Endothelial cell of umbilical vein (primary cell): ENCODE measurements around the gene C3orf33. TPM values are rescaled to one million over a fixed set of nuclear protein-coding genes. Genes with fewer than 3 reads are reported as not detected.

Experiments used
- BruUV-seq: library from RNA; stranded (reverse); fragments of 400-500 nt; replicated peaks from 2 replicates; lab custom pipeline; 2021; lab: Mats Ljungman, UMichigan
- CTCF ChIA-PET: fragments of 300-600, 350-600 bp; sonication (Branson Sonifier 250); formaldehyde crosslinking; loops from one replicate; lab custom pipeline; 2021; ENCODE audit warnings: antibody characterized with exemption, inconsistent platforms; lab: Charles Lee
- POLR2A ChIA-PET: fragments of 300-600, 350-600 bp; sonication (Branson Sonifier 250); formaldehyde crosslinking; loops from one replicate; lab custom pipeline; 2021; ENCODE audit warnings: antibody characterized with exemption, inconsistent platforms; lab: Charles Lee
- DNase-seq: peaks from one replicate; pipeline ENCODE4 v3.0.0-alpha.2; 2011; ENCODE audit warnings: low read depth, low spot score
- FAIRE-seq: peaks from 2 replicates; lab custom pipeline; 2011; peaks lifted over from hg19 to GRCh38; lab: Jason Lieb, UNC
- H2AFZ ChIP-seq: 2 replicates; pipeline ENCODE4 v1.6.0; 2012; ENCODE audit warnings: low read depth, low read length, control low read depth, inconsistent platforms
- H3K27ac ChIP-seq: 2 replicates; pipeline ENCODE4 v1.5.1; 2011; ENCODE audit warnings: low read depth, mild to moderate bottlenecking, control low read depth, low read length, moderate library complexity; ENCODE audit not compliant: insufficient read depth
- H3K27me3 ChIP-seq, 2 experiments: 2 replicates each; pipeline versions ENCODE4 v1.6.0 to v1.6.1; 2011; ENCODE audit warnings: low read length in 2 of 2, mixed read lengths in 1 of 2; ENCODE audit not compliant: control insufficient read depth in 2 of 2, insufficient read depth in 2 of 2
- H3K36me3 ChIP-seq, 2 experiments: 2 replicates in 1 of 2; 3 replicates in 1 of 2; pipeline ENCODE4 v1.5.1; 2011; ENCODE audit warnings: low read length in 2 of 2, mild to moderate bottlenecking in 1 of 2, moderate library complexity in 1 of 2; ENCODE audit not compliant: control insufficient read depth in 2 of 2, insufficient read depth in 2 of 2; ENCODE audit errors: extremely low read depth in 1 of 2
- H3K4me1 ChIP-seq: 3 replicates; pipeline ENCODE4 v1.5.1; 2011; ENCODE audit warnings: mild to moderate bottlenecking, low read length; ENCODE audit not compliant: control insufficient read depth, insufficient read depth; ENCODE audit errors: extremely low read depth
- H3K4me2 ChIP-seq: 2 replicates; pipeline ENCODE4 v1.6.1; 2011; ENCODE audit warnings: low read length, control low read depth, mixed read lengths; ENCODE audit not compliant: insufficient read depth
- H3K4me3 ChIP-seq, 3 experiments: fragments of 200-600 bp in 1 of 3; sonication (generic), shearing (Covaris generic) in 1 of 3; replicated peaks in 1 of 3; 2 replicates each; pipeline ENCODE4 v1.5.1; 2011 to 2016; ENCODE audit warnings: control low read depth in 3 of 3, low read length in 3 of 3, mild to moderate bottlenecking in 2 of 3, inconsistent platforms in 1 of 3, low read depth in 1 of 3, moderate library complexity in 1 of 3; ENCODE audit not compliant: insufficient read depth in 1 of 3
- H3K79me2 ChIP-seq: 2 replicates; pipeline ENCODE4 v1.6.0; 2012; ENCODE audit warnings: low read length, inconsistent platforms; ENCODE audit not compliant: control insufficient read depth, insufficient read depth
- H3K9ac ChIP-seq: replicated peaks from 2 replicates; pipeline ENCODE3; 2011; ENCODE audit warnings: low read length, control low read depth; ENCODE audit not compliant: insufficient read depth; ENCODE audit errors: extremely low read depth
- H3K9me1 ChIP-seq: replicated peaks from 3 replicates; pipeline ENCODE4 v1.6.0; 2011; ENCODE audit warnings: mild to moderate bottlenecking, low read length; ENCODE audit not compliant: control insufficient read depth, insufficient read depth; ENCODE audit errors: extremely low read depth
- H3K9me3 ChIP-seq: replicated peaks from 2 replicates; pipeline ENCODE4 v1.5.1; 2012; ENCODE audit warnings: low read length, inconsistent platforms; ENCODE audit not compliant: control insufficient read depth, insufficient read depth
- H4K20me1 ChIP-seq: replicated peaks from 2 replicates; pipeline ENCODE3; 2011; ENCODE audit warnings: mild to moderate bottlenecking, low read length; ENCODE audit not compliant: control insufficient read depth, insufficient read depth; ENCODE audit errors: extremely low read depth
- CTCF ChIP-seq, 2 donors: IDR thresholded peaks; 1 replicate in 1 of 2; 2 replicates in 1 of 2; pipeline ENCODE4 v1.5.1; 2011; ENCODE audit warnings: low read length in 2 of 2, mild to moderate bottlenecking in 2 of 2, moderate library complexity in 2 of 2, control low read depth in 1 of 2, inconsistent platforms in 1 of 2, low read depth in 1 of 2; ENCODE audit not compliant: insufficient read depth in 1 of 2; ENCODE audit errors: extremely low read depth in 1 of 2
- EZH2 ChIP-seq: IDR thresholded peaks from 2 replicates; pipeline ENCODE4 v1.6.1; 2012; ENCODE audit warnings: borderline replicate concordance, low read depth, mild to moderate bottlenecking, moderate library complexity, low read length, inconsistent platforms; ENCODE audit not compliant: severe bottlenecking
- FOS ChIP-seq: IDR thresholded peaks from 2 replicates; pipeline ENCODE4 v1.6.1; 2011; ENCODE audit warnings: mild to moderate bottlenecking, low read length, moderate library complexity, borderline replicate concordance; ENCODE audit not compliant: insufficient read depth
- GATA2 ChIP-seq: IDR thresholded peaks from 2 replicates; pipeline ENCODE4 v1.7.0; 2011; ENCODE audit warnings: low read depth, mild to moderate bottlenecking, moderate library complexity, mixed read lengths, low read length; ENCODE audit not compliant: insufficient read length, insufficient read depth
- JUN ChIP-seq: IDR thresholded peaks from 2 replicates; pipeline ENCODE4 v1.6.1; 2011; ENCODE audit warnings: borderline replicate concordance, low read depth; ENCODE audit not compliant: insufficient read length, insufficient read depth
- MAX ChIP-seq: IDR thresholded peaks from 2 replicates; pipeline ENCODE4 v1.6.1; 2011; ENCODE audit not compliant: insufficient read depth, insufficient read length
- MYC ChIP-seq: IDR thresholded peaks from one replicate; pipeline ENCODE4 v1.6.1; 2011; ENCODE audit warnings: mild to moderate bottlenecking, low read depth, low read length
- POLR2A ChIP-seq: IDR thresholded peaks from 2 replicates; pipeline ENCODE4 v1.6.1; 2012; ENCODE audit warnings: low read depth, mild to moderate bottlenecking, control low read depth, low read length
- POLR2AphosphoS5 ChIP-seq: IDR thresholded peaks from 2 replicates; pipeline ENCODE4 v1.6.1; 2012; ENCODE audit warnings: low read depth, mild to moderate bottlenecking, control low read depth, low read length, moderate library complexity; ENCODE audit not compliant: insufficient read depth
- dilution Hi-C: fragments of 300-500 bp; cut with MboI; formaldehyde crosslinking; loops from one replicate; pipeline ENCODE4 v1.15.0; 2019; ENCODE audit warnings: low sequenced_read_pairs; ENCODE audit not compliant: extremely low pct_ligation_motif_present
- intact Hi-C: fragments of 100-400 bp; cut with micrococcal nuclease; formaldehyde crosslinking; loops from one replicate; pipeline ENCODE4 v1.10.0; 2022
- polyA plus RNA-seq, 4 experiments: library from polyadenylated mRNA; depleted of rRNA in 3 of 4; stranded (reverse) in 3 of 4; unstranded in 1 of 4; fragments of >200 nt; gene quantifications; 2 replicates each; pipeline versions ENCODE4 v1.2.1 to v1.2.3, GENCODE V29; 2011 to 2012; ENCODE audit warnings: missing spikeins in 1 of 4
- total RNA-seq: library from RNA; stranded (reverse); gene quantifications from 2 replicates; pipeline ENCODE4 v1.2.3, GENCODE V29; 2021

Gene C3orf33
- total and polyA plus RNA-seq, 2 donors (not counting 3 experiments of a cell fraction or from before 2014, with no cell fraction given) = 1.7 to 2.3 TPM

- H3K36me3 ChIP-seq = no peaks in the 10 kb centered on the region
- H3K27me3 ChIP-seq = peaks cover 17 to 28% of the 10 kb centered on the region in 2 experiments
- no peak overlapping the region for H2AFZ ChIP-seq
- dilution Hi-C loops = no loop called here
- no peak overlapping the region for H3K27ac ChIP-seq
- POLR2A ChIA-PET = no interaction called here
- DNase-seq (no peak), FAIRE-seq (no peak)
- no peaks in the 10 kb centered on the region for H3K9me1 ChIP-seq
- no peak overlapping the region for H3K4me2 ChIP-seq
- no peak overlapping the region for H3K4me3 ChIP-seq
- H3K4me1 ChIP-seq = peaks cover 2% of the 10 kb centered on the region
- no peaks in the 10 kb centered on the region for H4K20me1 ChIP-seq
- no TSS peak for BruUV-seq
- CTCF ChIA-PET = no interaction called here
- no peak overlapping the region for H3K9ac ChIP-seq
- H3K9me3 ChIP-seq = no peaks in the 10 kb centered on the region
- TF ChIP-seq GATA2 = no peak
- no peak for TF ChIP-seq MYC
- intact Hi-C loops = no loop called here
- H3K79me2 ChIP-seq = no peaks in the 10 kb centered on the region
Observed at GRCh38 chr3:155738580-155739076, 67.5 kb downstream of the C3orf33 start.

- Histone ChIP-seq H3K27me3 (peaks cover 14 to 23% of the 10 kb centered on the region in 2 experiments), H2AFZ (no peak overlapping the region), H3K36me3 (no peaks in the 10 kb centered on the region), H3K9me3 (no peaks in the 10 kb centered on the region), H3K9me1 (no peaks in the 10 kb centered on the region), H3K79me2 (no peaks in the 10 kb centered on the region), H3K27ac (no peak overlapping the region), H3K9ac (no peak overlapping the region), H3K4me3 (no peak overlapping the region), H4K20me1 (no peaks in the 10 kb centered on the region), H3K4me2 (no peak overlapping the region), H3K4me1 (no peaks in the 10 kb centered on the region)
- DNase-seq (no peak), FAIRE-seq (no peak)
- intact Hi-C loops (no loop called here), dilution Hi-C loops (no loop called here)
- ChIA-PET CTCF (no interaction called here), POLR2A (no interaction called here)
- no peak for TF ChIP-seq GATA2
- TF ChIP-seq EZH2 = no peak
- no peak for TF ChIP-seq JUN
- no peak for TF ChIP-seq FOS
- TF ChIP-seq MAX = no peak
- TF ChIP-seq CTCF (IDR thresholded peaks at IDR 0.05; ENCODE audit: extremely low read depth in 1 of 2, insufficient read depth in 1 of 2, low read depth in 1 of 2, low read length in 2 of 2) = no peak
- TF ChIP-seq POLR2A = no peak
- no peak for TF ChIP-seq POLR2AphosphoS5
- no peak for TF ChIP-seq MYC
- no TSS peak for BruUV-seq
Observed at GRCh38 chr3:155737844-155738460, 68.1 kb downstream of the C3orf33 start.
